T-cell (primary cell): ENCODE results near the gene RAMACL. TPM values are rescaled to one million over a fixed set of nuclear protein-coding genes. Genes with fewer than 3 reads are reported as not detected.

ENCODE experiments used
- ATAC-seq, 4 experiments: fragments of 200-7000 bp in 3 of 4; fragments of 150-1000 bp in 1 of 4; cut with Tn5 transposase; replicated peaks in 1 of 4; 1 replicate in 3 of 4; 2 replicates in 1 of 4; pipeline ENCODE4 v1.10.0; 2021; ENCODE audit warnings: moderate library complexity in 3 of 4, mild to moderate bottlenecking in 2 of 4, moderate number of reproducible peaks in 1 of 4
- CTCF ChIA-PET, 2 donors: fragments of 300-600 bp; sonication (Branson Sonifier 250); formaldehyde crosslinking; loops; one replicate each; lab custom pipeline; 2022; ENCODE audit warnings: antibody characterized with exemption in 2 of 2; lab: Charles Lee
- POLR2A ChIA-PET, 2 donors: fragments of 300-600 bp; sonication (Branson Sonifier 250); formaldehyde crosslinking; loops; one replicate each; lab custom pipeline; 2022; ENCODE audit warnings: antibody characterized with exemption in 2 of 2; lab: Charles Lee
- DNase-seq, 35 experiments: peaks; one replicate each; pipeline versions ENCODE4 v3.0.0 to v3.0.0-alpha.2; 2013 to 2023
- H3K27ac ChIP-seq: one replicate; pipeline ENCODE4 v1.5.1; 2013; ENCODE audit warnings: low read length
- H3K27me3 ChIP-seq, 2 experiments: replicated peaks in 1 of 2; 1 replicate in 1 of 2; 2 replicates in 1 of 2; pipeline versions ENCODE4 v1.6.1 to v1.7.0; 2013; ENCODE audit warnings: low read length in 1 of 2, mixed read lengths in 1 of 2; ENCODE audit not compliant: control insufficient read depth in 2 of 2, insufficient read depth in 2 of 2; ENCODE audit errors: extremely low read depth in 1 of 2
- H3K36me3 ChIP-seq, 2 donors: 1 replicate in 1 of 2; 2 replicates in 1 of 2; pipeline versions ENCODE4 v1.6.1 to v1.7.0; 2013; ENCODE audit warnings: low read length in 1 of 2; ENCODE audit not compliant: control insufficient read depth in 2 of 2, insufficient read depth in 1 of 2; ENCODE audit errors: extremely low read depth in 1 of 2
- H3K4me1 ChIP-seq, 2 experiments: 1 replicate in 1 of 2; 2 replicates in 1 of 2; pipeline versions ENCODE4 v1.6.1 to v1.7.0; 2013; ENCODE audit warnings: low read length in 2 of 2, mixed read lengths in 1 of 2; ENCODE audit not compliant: insufficient read depth in 2 of 2, control insufficient read depth in 1 of 2; ENCODE audit errors: extremely low read depth in 1 of 2
- H3K4me3 ChIP-seq, 2 donors: 1 replicate in 1 of 2; 2 replicates in 1 of 2; pipeline versions ENCODE4 v1.5.1 to v1.7.0; 2013; ENCODE audit warnings: mild to moderate bottlenecking in 2 of 2, low read length in 1 of 2, moderate library complexity in 1 of 2; ENCODE audit not compliant: control insufficient read depth in 1 of 2; ENCODE audit errors: extremely low read depth in 1 of 2
- H3K9me3 ChIP-seq: 2 replicates; pipeline ENCODE4 v1.7.0; 2013
- H3K27ac Mint-ChIP-seq, 2 donors: one replicate each; pipeline ENCODE4 v1.8.0; 2020 to 2021; ENCODE audit warnings: mild to moderate bottlenecking in 2 of 2, mixed read lengths in 2 of 2
- H3K27me3 Mint-ChIP-seq, 2 donors: one replicate each; pipeline ENCODE4 v1.8.0; 2021 to 2022; ENCODE audit warnings: mixed read lengths in 2 of 2
- H3K36me3 Mint-ChIP-seq: one replicate; pipeline ENCODE4 v1.8.0; 2021; ENCODE audit warnings: mixed read lengths
- H3K4me1 Mint-ChIP-seq, 3 donors: one replicate each; pipeline ENCODE4 v1.8.0; 2020 to 2022; ENCODE audit warnings: mixed read lengths in 3 of 3, mild to moderate bottlenecking in 1 of 3
- H3K4me3 Mint-ChIP-seq, 3 donors: one replicate each; pipeline ENCODE4 v1.8.0; 2020 to 2022; ENCODE audit warnings: mild to moderate bottlenecking in 3 of 3, mixed read lengths in 3 of 3, moderate library complexity in 3 of 3
- H3K9me3 Mint-ChIP-seq, 3 donors: one replicate each; pipeline ENCODE4 v1.8.0; 2020 to 2022; ENCODE audit warnings: mixed read lengths in 3 of 3
- WGBS: methylation state at CpG from one replicate; pipeline ENCODE4 v1.1.5; 2013; ENCODE audit warnings: missing lambda C conversion rate; ENCODE audit not compliant: insufficient coverage; 5-methylcytosine and 5-hydroxymethylcytosine counted together
- total RNA-seq, 35 experiments: library from RNA in 6 of 35; stranded (reverse) in 6 of 35; fragments of 120-200 nt in 1 of 35; gene quantifications; one replicate each; pipeline versions ENCODE4 v1.2.1 to v1.2.4 and lab custom pipeline; 2013 to 2026

Gene RAMACL
- total RNA-seq, 5 donors from 2014 or later (not counting 1 experiment from before 2014, with no cell fraction given): 0.47 to 2.8 (median 1.2) TPM

DNA sequence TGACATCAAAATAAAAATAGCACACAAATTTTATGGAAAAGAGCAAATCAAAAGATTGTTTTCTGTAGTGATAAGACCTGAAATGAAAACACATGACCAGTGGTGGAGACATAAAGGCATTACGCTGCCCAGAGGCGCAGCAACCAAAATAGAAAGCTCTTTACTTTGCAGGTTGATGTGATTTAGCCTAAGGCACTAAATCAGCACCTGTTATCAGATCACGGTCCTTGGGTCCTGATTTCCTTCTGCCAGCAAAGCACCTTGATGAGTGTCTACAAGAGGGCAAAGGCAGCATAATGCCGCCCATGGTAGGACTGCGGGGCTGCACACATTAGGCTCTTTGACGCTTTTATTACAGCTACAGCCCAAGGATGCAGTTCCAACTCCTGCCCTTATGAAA is 19.3 kb upstream of the RAMACL start:
- Mint-ChIP-seq H3K9me3 (no peaks in the 10 kb centered on the region), H3K4me1 (peaks cover 0 to under 1% (median 0%) of the 10 kb centered on the region in 3 donors), H3K36me3 (peaks cover 4% of the 10 kb centered on the region), H3K4me3 (no peak overlapping the region), H3K27me3 (peaks cover 2 to 3% of the 10 kb centered on the region in 2 donors), H3K27ac (no peak overlapping the region)
- Histone ChIP-seq H3K9me3 (no peaks in the 10 kb centered on the region), H3K36me3 (no peaks in the 10 kb centered on the region), H3K27ac (no peak overlapping the region), H3K27me3 (peaks cover 0 to 5% of the 10 kb centered on the region in 2 experiments), H3K4me3 (no peak overlapping the region), H3K4me1 (no peaks in the 10 kb centered on the region)
- 90% methylated on average over 6 of the region's 6 CpGs for WGBS
- ChIA-PET CTCF (no interaction called here), POLR2A (no interaction called here)
- no peak for DNase-seq
- ATAC-seq: no peak

DNA sequence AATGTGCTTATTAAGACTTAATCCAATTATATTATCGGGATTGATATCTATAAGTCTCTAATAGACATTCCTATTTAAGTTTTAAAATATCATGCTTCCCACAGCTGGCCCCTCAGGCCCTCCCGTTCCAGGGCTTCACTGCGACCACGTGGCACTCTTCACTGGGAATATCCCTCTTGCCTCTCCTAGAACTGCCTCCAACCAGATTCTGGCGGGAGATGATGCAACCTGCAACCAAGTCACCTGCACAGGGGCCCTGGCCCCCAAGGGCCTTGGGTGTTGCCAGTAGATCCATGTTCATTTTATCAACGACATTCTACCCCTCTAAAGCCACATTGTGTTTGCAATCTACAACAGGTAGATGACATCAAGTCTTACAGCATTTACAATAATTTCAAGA is 18.4 kb upstream of the RAMACL start:
- no peaks in the 10 kb centered on the region for H3K9me3 ChIP-seq
- WGBS: 94% methylated on average over 4 of the region's 6 CpGs
- no peak for ATAC-seq
- H3K4me3 ChIP-seq: no peak overlapping the region
- H3K4me1 ChIP-seq: no peaks in the 10 kb centered on the region
- Mint-ChIP-seq H3K36me3 (peaks cover 4% of the 10 kb centered on the region), H3K4me3 (no peak overlapping the region), H3K27me3 (peaks cover 2 to 3% of the 10 kb centered on the region in 2 donors), H3K9me3 (no peaks in the 10 kb centered on the region), H3K27ac (no peak overlapping the region), H3K4me1 (peaks cover 0 to 2% (median 0%) of the 10 kb centered on the region in 3 donors)
- H3K36me3 ChIP-seq: no peaks in the 10 kb centered on the region
- no peak for DNase-seq
- POLR2A ChIA-PET: no interaction called here
- peaks cover 0 to 5% of the 10 kb centered on the region in 2 experiments for H3K27me3 ChIP-seq
- no peak overlapping the region for H3K27ac ChIP-seq
- CTCF ChIA-PET: no interaction called here

DNA sequence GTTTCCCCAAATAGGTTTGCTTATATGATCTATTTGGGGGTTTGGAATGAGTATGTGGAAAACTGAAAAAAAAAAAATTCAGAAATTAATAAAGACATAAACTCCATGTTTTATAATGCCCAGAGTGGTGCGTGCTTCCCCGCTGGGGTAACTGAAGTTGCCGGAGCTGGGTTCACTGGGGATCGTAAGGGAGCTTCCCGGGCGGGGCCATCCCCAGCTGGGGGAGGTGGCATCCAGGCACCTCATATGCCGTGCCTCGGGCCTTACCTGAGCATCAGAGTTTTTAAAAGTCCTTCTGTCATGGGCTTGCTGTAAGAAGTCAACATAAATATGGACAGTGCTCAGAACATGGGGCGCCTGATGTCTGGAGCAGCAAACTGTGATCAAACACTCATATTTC is 17.9 kb upstream of the RAMACL start:
- Histone ChIP-seq H3K4me1 (no peaks in the 10 kb centered on the region), H3K27ac (no peak overlapping the region), H3K4me3 (no peak overlapping the region), H3K36me3 (no peaks in the 10 kb centered on the region), H3K9me3 (no peaks in the 10 kb centered on the region), H3K27me3 (peaks cover 0 to 5% of the 10 kb centered on the region in 2 experiments)
- H3K9me3 Mint-ChIP-seq: no peaks in the 10 kb centered on the region
- no peak overlapping the region for H3K4me3 Mint-ChIP-seq
- H3K27ac Mint-ChIP-seq: no peak overlapping the region
- POLR2A ChIA-PET: no interaction called here
- no peak for DNase-seq
- peaks cover 2 to 3% of the 10 kb centered on the region in 2 donors for H3K27me3 Mint-ChIP-seq
- WGBS: 100% methylated on average over 6 of the region's 9 CpGs
- ATAC-seq: no peak
- CTCF ChIA-PET: interaction anchor here in 1 of 2 donors (0.7 kb wide), 1 partner anchor 26 kb away, joined by 3 read pairs; no protein-coding TSS in a partner anchor
- H3K4me1 Mint-ChIP-seq: peaks cover 0 to 2% (median 0%) of the 10 kb centered on the region in 3 donors
- H3K36me3 Mint-ChIP-seq: peaks cover 4% of the 10 kb centered on the region

DNA sequence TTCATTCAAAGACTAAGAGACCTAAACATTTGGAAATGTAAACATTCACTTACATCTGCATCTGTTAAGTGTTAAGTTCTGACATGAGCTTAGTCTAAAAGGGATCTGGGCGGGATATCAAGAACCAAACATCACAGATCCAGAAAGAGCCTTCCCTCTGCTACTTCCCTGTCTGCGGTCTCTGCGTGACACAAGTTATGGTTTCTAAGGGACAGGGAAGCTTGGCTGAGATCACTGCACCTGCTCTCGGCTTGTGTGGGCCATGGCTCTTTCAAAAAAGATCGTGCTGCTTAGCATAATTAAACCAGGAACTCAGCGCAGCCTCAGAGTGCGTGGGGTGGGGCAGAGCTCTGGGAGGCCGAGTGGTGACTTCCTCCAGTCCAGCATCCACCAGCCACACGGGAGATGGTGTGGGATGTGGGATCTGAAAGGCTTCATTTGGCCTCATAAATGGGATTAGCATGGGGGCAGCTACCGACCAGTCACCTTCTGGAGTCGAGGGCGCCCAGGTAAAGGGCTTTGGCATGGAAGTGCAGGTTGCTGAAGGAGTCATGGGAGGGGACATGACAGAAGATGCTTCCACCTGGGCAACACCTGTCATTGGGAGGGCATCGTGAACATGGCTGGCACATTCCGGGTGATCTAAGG is 16.7 kb upstream of the RAMACL start:
- no peaks in the 10 kb centered on the region for H3K36me3 ChIP-seq
- Mint-ChIP-seq H3K4me1 (peaks cover 0 to 2% (median 0%) of the 10 kb centered on the region in 3 donors), H3K4me3 (no peak overlapping the region), H3K27me3 (peaks cover 2 to 3% of the 10 kb centered on the region in 2 donors), H3K9me3 (no peaks in the 10 kb centered on the region), H3K27ac (no peak overlapping the region), H3K36me3 (peaks cover 11% of the 10 kb centered on the region)
- no peaks in the 10 kb centered on the region for H3K4me1 ChIP-seq
- H3K9me3 ChIP-seq: no peaks in the 10 kb centered on the region
- H3K27me3 ChIP-seq: peaks cover 0 to 5% of the 10 kb centered on the region in 2 experiments
- CTCF ChIA-PET: no interaction called here
- no peak overlapping the region for H3K4me3 ChIP-seq
- H3K27ac ChIP-seq: no peak overlapping the region
- no peak for ATAC-seq
- WGBS: 92% methylated on average over 9 of the region's 14 CpGs
- DNase-seq: no peak
- POLR2A ChIA-PET: interaction anchor here in 1 of 2 donors (0.6 kb wide), 1 partner anchor 19 kb away, joined by 3 read pairs; no protein-coding TSS in a partner anchor

DNA sequence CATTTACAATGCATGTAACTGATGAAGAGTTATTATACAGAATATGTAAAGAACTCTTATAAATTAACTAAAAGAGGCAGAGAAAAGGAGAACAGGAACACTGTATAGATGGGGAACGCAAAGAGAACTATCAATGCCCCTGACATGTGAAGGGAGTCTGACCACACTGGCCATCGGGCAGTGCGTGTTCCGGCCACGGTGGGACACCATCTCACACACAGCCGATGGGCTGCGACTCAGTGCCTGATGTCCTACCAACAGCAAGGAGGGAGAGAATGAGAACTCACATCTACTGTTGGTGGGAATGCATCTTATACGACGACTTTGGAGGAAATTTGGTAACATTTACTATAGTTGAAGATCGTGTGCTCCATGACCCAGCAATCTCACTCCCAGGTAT is 15.5 kb upstream of the RAMACL start:
- Histone ChIP-seq H3K4me3 (no peak overlapping the region), H3K4me1 (no peaks in the 10 kb centered on the region), H3K9me3 (no peaks in the 10 kb centered on the region), H3K27me3 (peaks cover 0 to 7% of the 10 kb centered on the region in 2 experiments), H3K27ac (no peak overlapping the region), H3K36me3 (no peaks in the 10 kb centered on the region)
- Mint-ChIP-seq H3K27me3 (peaks cover 2 to 3% of the 10 kb centered on the region in 2 donors), H3K9me3 (no peaks in the 10 kb centered on the region), H3K36me3 (peaks cover 22% of the 10 kb centered on the region), H3K4me3 (no peak overlapping the region), H3K4me1 (peaks cover 0 to 2% (median 0%) of the 10 kb centered on the region in 3 donors), H3K27ac (no peak overlapping the region)
- DNase-seq (no peak), ATAC-seq (no peak)
- ChIA-PET CTCF (no interaction called here), POLR2A (no interaction called here)
- 100% methylated on average over 1 of the region's 10 CpGs for WGBS

DNA sequence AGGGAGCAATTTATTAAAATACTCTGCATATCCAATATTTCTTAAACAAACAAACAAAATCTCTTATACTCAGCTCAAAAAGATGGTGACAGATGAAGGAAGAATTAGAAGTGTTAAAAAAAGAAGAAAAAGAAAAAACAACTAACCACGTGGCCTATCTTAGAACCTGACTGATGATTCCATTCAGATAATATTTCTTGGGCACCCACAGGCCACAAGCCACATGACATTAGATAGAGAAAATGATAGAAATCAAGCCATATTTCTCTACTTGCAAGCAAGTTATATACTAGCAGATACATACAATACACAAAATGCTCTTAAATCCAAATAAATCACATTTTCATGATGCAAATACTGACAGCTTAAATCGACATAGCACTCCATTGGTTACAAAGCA is 14.5 kb upstream of the RAMACL start:
- H3K9me3 Mint-ChIP-seq: no peaks in the 10 kb centered on the region
- POLR2A ChIA-PET: no interaction called here

More for the DNA sequence above, 14.5 kb upstream of the RAMACL start:
- Mint-ChIP-seq H3K36me3 (peaks cover 27% of the 10 kb centered on the region), H3K27ac (no peak overlapping the region), H3K27me3 (peaks cover 2 to 3% of the 10 kb centered on the region in 2 donors), H3K4me3 (no peak overlapping the region), H3K4me1 (peaks cover 0 to 2% (median 0%) of the 10 kb centered on the region in 3 donors)
- CTCF ChIA-PET: no interaction called here
- H3K4me1 ChIP-seq: no peaks in the 10 kb centered on the region
- H3K27me3 ChIP-seq: peaks cover 0 to 11% of the 10 kb centered on the region in 2 experiments
- H3K27ac ChIP-seq: no peak overlapping the region
- ATAC-seq (no peak), DNase-seq (no peak)
- no peaks in the 10 kb centered on the region for H3K36me3 ChIP-seq
- WGBS: no CpG with 5 or more reads among the region's 2 CpGs
- no peaks in the 10 kb centered on the region for H3K9me3 ChIP-seq
- H3K4me3 ChIP-seq: no peak overlapping the region
